ENCODE data around the gene PAWR.

- TF ChIP-seq EZH2 (IDR thresholded peaks at IDR 0.05; ENCODE audit: insufficient read depth, poor library complexity, severe bottlenecking), result no peak
- no peak for TF ChIP-seq EZH2phosphoT487 (IDR thresholded peaks at IDR 0.05; ENCODE audit: insufficient read depth, low read depth)
Observed at GRCh38 chr12:79707830-79708229, 17.1 kb upstream of the PAWR start.
